ENCODE measurements around the gene TSSK2.

Gene TSSK2

DNA sequence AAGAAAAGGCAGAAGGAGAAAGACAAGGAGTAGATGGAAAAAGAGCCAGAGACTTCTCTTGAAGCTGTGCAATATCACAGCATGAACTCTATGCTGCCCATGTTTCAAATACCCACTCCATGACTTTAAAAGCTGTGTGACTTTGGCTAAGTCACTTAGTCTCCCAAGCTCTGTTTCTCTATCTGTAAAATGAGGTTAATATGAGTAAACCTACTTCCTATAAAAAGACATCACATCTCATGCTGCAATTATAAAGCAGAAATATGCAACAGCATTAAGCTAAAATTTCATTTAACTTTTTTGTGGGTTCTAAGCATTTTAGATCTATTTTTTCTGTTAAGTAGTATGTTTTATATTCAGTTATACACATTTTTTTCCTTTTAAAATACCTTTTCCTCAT is 20.5 kb upstream of the TSSK2 start:
- H3K9me3 ChIP-seq (ENCODE audit: insufficient read depth, low read length), result no peaks in the 10 kb centered on the region
- no peaks in the 10 kb centered on the region for H3F3A ChIP-seq (ENCODE audit: insufficient read depth)
- H3K79me2 ChIP-seq (ENCODE audit: insufficient read depth, low read length), result peaks cover 39% of the 10 kb centered on the region; the same call in 1 of the 2 replicates
- H3K4me3 ChIP-seq (ENCODE audit: insufficient read depth, low read length, poor library complexity, severe bottlenecking), result no peak overlapping the region
- H3K9ac ChIP-seq (ENCODE audit: low read length), result no peak overlapping the region
- TF ChIP-seq CTCF (IDR thresholded peaks at IDR 0.05; ENCODE audit: insufficient read depth, low read length, poor library complexity, severe bottlenecking) (no peak), EZH2phosphoT487 (conservative IDR thresholded peaks at IDR 0.05; ENCODE audit: low read length) (no peak)
- H3K36me3 ChIP-seq (ENCODE audit: low read length), result no peaks in the 10 kb centered on the region
- H3K9me2 ChIP-seq (replicated peaks; ENCODE audit: insufficient read depth, low read length), result no peaks in the 10 kb centered on the region
- no peak overlapping the region for H3K4me2 ChIP-seq (ENCODE audit: low read depth, low read length, poor library complexity, severe bottlenecking)
- no peak overlapping the region for H2AFZ ChIP-seq (ENCODE audit: low read depth, low read length, severe bottlenecking)
- H3K27me3 ChIP-seq (ENCODE audit: low read length), result no peaks in the 10 kb centered on the region
- no peaks in the 10 kb centered on the region for H4K20me1 ChIP-seq (ENCODE audit: low read depth, low read length)
- H3K27ac ChIP-seq (ENCODE audit: low read depth, low read length), result no peak overlapping the region

- no peaks in the 10 kb centered on the region for H4K20me1 ChIP-seq (ENCODE audit: low read depth, low read length)
- no peak overlapping the region for H3K4me2 ChIP-seq (ENCODE audit: low read depth, low read length, poor library complexity, severe bottlenecking)
- H3K79me2 ChIP-seq (ENCODE audit: insufficient read depth, low read length), result peaks cover 37% of the 10 kb centered on the region; the same call in 1 of the 2 replicates
- TF ChIP-seq EZH2phosphoT487 (conservative IDR thresholded peaks at IDR 0.05; ENCODE audit: low read length), result no peak
- no peak for TF ChIP-seq CTCF (IDR thresholded peaks at IDR 0.05; ENCODE audit: insufficient read depth, low read length, poor library complexity, severe bottlenecking)
- no peaks in the 10 kb centered on the region for H3K9me3 ChIP-seq (ENCODE audit: insufficient read depth, low read length)
- H3K9me2 ChIP-seq (replicated peaks; ENCODE audit: insufficient read depth, low read length), result no peaks in the 10 kb centered on the region
- no peaks in the 10 kb centered on the region for H3K36me3 ChIP-seq (ENCODE audit: low read length)
- no peak overlapping the region for H3K27ac ChIP-seq (ENCODE audit: low read depth, low read length)
- H3F3A ChIP-seq (ENCODE audit: insufficient read depth), result no peaks in the 10 kb centered on the region
- no peak overlapping the region for H2AFZ ChIP-seq (ENCODE audit: low read depth, low read length, severe bottlenecking)
- H3K9ac ChIP-seq (ENCODE audit: low read length), result no peak overlapping the region
- H3K27me3 ChIP-seq (ENCODE audit: low read length), result no peaks in the 10 kb centered on the region
- H3K4me3 ChIP-seq (ENCODE audit: insufficient read depth, low read length, poor library complexity, severe bottlenecking), result no peak overlapping the region
Measured at GRCh38 chr22:19111140-19111539, 20.0 kb upstream of the TSSK2 start.

- Histone ChIP-seq H3K9me2 (replicated peaks; ENCODE audit: insufficient read depth, low read length) (no peaks in the 10 kb centered on the region), H3K9me3 (ENCODE audit: insufficient read depth, low read length) (no peaks in the 10 kb centered on the region), H3K4me2 (ENCODE audit: low read depth, low read length, poor library complexity, severe bottlenecking) (no peak overlapping the region), H2AFZ (ENCODE audit: low read depth, low read length, severe bottlenecking) (no peak overlapping the region), H3K27ac (ENCODE audit: low read depth, low read length) (no peak overlapping the region), H4K20me1 (ENCODE audit: low read depth, low read length) (no peaks in the 10 kb centered on the region), H3F3A (ENCODE audit: insufficient read depth) (no peaks in the 10 kb centered on the region), H3K79me2 (ENCODE audit: insufficient read depth, low read length) (peaks cover 37% of the 10 kb centered on the region; the same call in 1 of the 2 replicates), H3K9ac (ENCODE audit: low read length) (no peak overlapping the region), H3K4me3 (ENCODE audit: insufficient read depth, low read length, poor library complexity, severe bottlenecking) (no peak overlapping the region), H3K36me3 (ENCODE audit: low read length) (no peaks in the 10 kb centered on the region), H3K27me3 (ENCODE audit: low read length) (no peaks in the 10 kb centered on the region)
- no peak for TF ChIP-seq CTCF (IDR thresholded peaks at IDR 0.05; ENCODE audit: insufficient read depth, low read length, poor library complexity, severe bottlenecking)
- no peak for TF ChIP-seq EZH2phosphoT487 (conservative IDR thresholded peaks at IDR 0.05; ENCODE audit: low read length)
Measured at GRCh38 chr22:19111584-19111983, 19.5 kb upstream of the TSSK2 start.

All from SU-DHL-6 (cell line).